Endothelial cell of umbilical vein (primary cell): Measurements from ENCODE around the gene MAT2B. TPM values are rescaled to one million over a fixed set of nuclear protein-coding genes. Genes with fewer than 3 reads are reported as not detected.
A peak's percentile ranks its signal among the peaks of the same experiment; 100 is the strongest.

Experiments
- BruUV-seq: library from RNA; stranded (reverse); fragments of 400-500 nt; replicated peaks from 2 replicates; lab custom pipeline; 2021; lab: Mats Ljungman, UMichigan
- CTCF ChIA-PET: fragments of 300-600, 350-600 bp; sonication (Branson Sonifier 250); formaldehyde crosslinking; loops from one replicate; lab custom pipeline; 2021; ENCODE audit warnings: antibody characterized with exemption, inconsistent platforms; lab: Charles Lee
- POLR2A ChIA-PET: fragments of 300-600, 350-600 bp; sonication (Branson Sonifier 250); formaldehyde crosslinking; loops from one replicate; lab custom pipeline; 2021; ENCODE audit warnings: antibody characterized with exemption, inconsistent platforms; lab: Charles Lee
- DNase-seq: peaks from one replicate; pipeline ENCODE4 v3.0.0-alpha.2; 2011; ENCODE audit warnings: low read depth, low spot score
- FAIRE-seq: peaks from 2 replicates; lab custom pipeline; 2011; peaks lifted over from hg19 to GRCh38; lab: Jason Lieb, UNC
- H2AFZ ChIP-seq: 2 replicates; pipeline ENCODE4 v1.6.0; 2012; ENCODE audit warnings: low read depth, low read length, control low read depth, inconsistent platforms
- H3K27ac ChIP-seq: 2 replicates; pipeline ENCODE4 v1.5.1; 2011; ENCODE audit warnings: low read depth, mild to moderate bottlenecking, control low read depth, low read length, moderate library complexity; ENCODE audit not compliant: insufficient read depth
- H3K27me3 ChIP-seq, 2 experiments: 2 replicates each; pipeline versions ENCODE4 v1.6.0 to v1.6.1; 2011; ENCODE audit warnings: low read length in 2 of 2, mixed read lengths in 1 of 2; ENCODE audit not compliant: control insufficient read depth in 2 of 2, insufficient read depth in 2 of 2
- H3K36me3 ChIP-seq, 2 experiments: 2 replicates in 1 of 2; 3 replicates in 1 of 2; pipeline ENCODE4 v1.5.1; 2011; ENCODE audit warnings: low read length in 2 of 2, mild to moderate bottlenecking in 1 of 2, moderate library complexity in 1 of 2; ENCODE audit not compliant: control insufficient read depth in 2 of 2, insufficient read depth in 2 of 2; ENCODE audit errors: extremely low read depth in 1 of 2
- H3K4me1 ChIP-seq: 3 replicates; pipeline ENCODE4 v1.5.1; 2011; ENCODE audit warnings: mild to moderate bottlenecking, low read length; ENCODE audit not compliant: control insufficient read depth, insufficient read depth; ENCODE audit errors: extremely low read depth
- H3K4me2 ChIP-seq: 2 replicates; pipeline ENCODE4 v1.6.1; 2011; ENCODE audit warnings: low read length, control low read depth, mixed read lengths; ENCODE audit not compliant: insufficient read depth
- H3K4me3 ChIP-seq, 3 experiments: fragments of 200-600 bp in 1 of 3; sonication (generic), shearing (Covaris generic) in 1 of 3; replicated peaks in 1 of 3; 2 replicates each; pipeline ENCODE4 v1.5.1; 2011 to 2016; ENCODE audit warnings: control low read depth in 3 of 3, low read length in 3 of 3, mild to moderate bottlenecking in 2 of 3, inconsistent platforms in 1 of 3, low read depth in 1 of 3, moderate library complexity in 1 of 3; ENCODE audit not compliant: insufficient read depth in 1 of 3
- H3K79me2 ChIP-seq: 2 replicates; pipeline ENCODE4 v1.6.0; 2012; ENCODE audit warnings: low read length, inconsistent platforms; ENCODE audit not compliant: control insufficient read depth, insufficient read depth
- H3K9ac ChIP-seq: replicated peaks from 2 replicates; pipeline ENCODE3; 2011; ENCODE audit warnings: low read length, control low read depth; ENCODE audit not compliant: insufficient read depth; ENCODE audit errors: extremely low read depth
- H3K9me1 ChIP-seq: replicated peaks from 3 replicates; pipeline ENCODE4 v1.6.0; 2011; ENCODE audit warnings: mild to moderate bottlenecking, low read length; ENCODE audit not compliant: control insufficient read depth, insufficient read depth; ENCODE audit errors: extremely low read depth
- H3K9me3 ChIP-seq: replicated peaks from 2 replicates; pipeline ENCODE4 v1.5.1; 2012; ENCODE audit warnings: low read length, inconsistent platforms; ENCODE audit not compliant: control insufficient read depth, insufficient read depth
- H4K20me1 ChIP-seq: replicated peaks from 2 replicates; pipeline ENCODE3; 2011; ENCODE audit warnings: mild to moderate bottlenecking, low read length; ENCODE audit not compliant: control insufficient read depth, insufficient read depth; ENCODE audit errors: extremely low read depth
- EZH2 ChIP-seq: IDR thresholded peaks from 2 replicates; pipeline ENCODE4 v1.6.1; 2012; ENCODE audit warnings: borderline replicate concordance, low read depth, mild to moderate bottlenecking, moderate library complexity, low read length, inconsistent platforms; ENCODE audit not compliant: severe bottlenecking
- GATA2 ChIP-seq: IDR thresholded peaks from 2 replicates; pipeline ENCODE4 v1.7.0; 2011; ENCODE audit warnings: low read depth, mild to moderate bottlenecking, moderate library complexity, mixed read lengths, low read length; ENCODE audit not compliant: insufficient read length, insufficient read depth
- JUN ChIP-seq: IDR thresholded peaks from 2 replicates; pipeline ENCODE4 v1.6.1; 2011; ENCODE audit warnings: borderline replicate concordance, low read depth; ENCODE audit not compliant: insufficient read length, insufficient read depth
- MYC ChIP-seq: IDR thresholded peaks from one replicate; pipeline ENCODE4 v1.6.1; 2011; ENCODE audit warnings: mild to moderate bottlenecking, low read depth, low read length
- POLR2AphosphoS5 ChIP-seq: IDR thresholded peaks from 2 replicates; pipeline ENCODE4 v1.6.1; 2012; ENCODE audit warnings: low read depth, mild to moderate bottlenecking, control low read depth, low read length, moderate library complexity; ENCODE audit not compliant: insufficient read depth
- dilution Hi-C: fragments of 300-500 bp; cut with MboI; formaldehyde crosslinking; loops from one replicate; pipeline ENCODE4 v1.15.0; 2019; ENCODE audit warnings: low sequenced_read_pairs; ENCODE audit not compliant: extremely low pct_ligation_motif_present
- intact Hi-C: fragments of 100-400 bp; cut with micrococcal nuclease; formaldehyde crosslinking; loops from one replicate; pipeline ENCODE4 v1.10.0; 2022
- polyA plus RNA-seq, 4 experiments: library from polyadenylated mRNA; depleted of rRNA in 3 of 4; stranded (reverse) in 3 of 4; unstranded in 1 of 4; fragments of >200 nt; gene quantifications; 2 replicates each; pipeline versions ENCODE4 v1.2.1 to v1.2.3, GENCODE V29; 2011 to 2012; ENCODE audit warnings: missing spikeins in 1 of 4
- total RNA-seq: library from RNA; stranded (reverse); gene quantifications from 2 replicates; pipeline ENCODE4 v1.2.3, GENCODE V29; 2021

MAT2B gene
- total and polyA plus RNA-seq, 2 donors (not counting 3 experiments of a cell fraction or from before 2014, with no cell fraction given), result 41.5 to 101 TPM

- TF ChIP-seq POLR2AphosphoS5 (no peak), GATA2 (no peak), JUN (no peak)
- no peaks in the 10 kb centered on the region for H3K27me3 ChIP-seq
- peaks cover 16% of the 10 kb centered on the region for H3K79me2 ChIP-seq
- intact Hi-C loops, result no loop called here
- no peak overlapping the region for H3K27ac ChIP-seq
- FAIRE-seq (no peak), DNase-seq (no peak)
- H3K9ac ChIP-seq, result no peak overlapping the region
- H3K4me2 ChIP-seq, result no peak overlapping the region
- POLR2A ChIA-PET, result interaction anchor here (0.6 kb wide), 1 partner anchor 29 kb away, joined by 6 read pairs; no protein-coding TSS in a partner anchor
- H3K9me1 ChIP-seq, result no peaks in the 10 kb centered on the region
- CTCF ChIA-PET, result interaction anchor here (1.1 kb wide), 1 partner anchor 10 kb away, joined by 4 read pairs; no protein-coding TSS in a partner anchor
- peaks cover 0 to 3% of the 10 kb centered on the region in 2 experiments for H3K36me3 ChIP-seq
- H4K20me1 ChIP-seq, result no peaks in the 10 kb centered on the region
- BruUV-seq, result no TSS peak
- no peak overlapping the region for H3K4me3 ChIP-seq
- no peaks in the 10 kb centered on the region for H3K9me3 ChIP-seq
- no peak overlapping the region for H2AFZ ChIP-seq
- peaks cover 9% of the 10 kb centered on the region for H3K4me1 ChIP-seq
- dilution Hi-C loops, result no loop called here
Measured at GRCh38 chr5:163467682-163468081, 37.7 kb upstream of the MAT2B start.

GRCh38 chr5:163473635-163474243 is 31.7 kb upstream of the MAT2B start:
- TF ChIP-seq EZH2 (no peak), POLR2AphosphoS5 (no peak), MYC (no peak)
- BruUV-seq, result no TSS peak
- Histone ChIP-seq H3K9me3 (no peaks in the 10 kb centered on the region), H3K4me1 (peaks cover 7% of the 10 kb centered on the region), H3K36me3 (peaks cover 3 to 5% of the 10 kb centered on the region in 2 experiments), H3K9me1 (no peaks in the 10 kb centered on the region), H3K4me3 (no peak overlapping the region), H3K27me3 (no peaks in the 10 kb centered on the region), H3K79me2 (no peaks in the 10 kb centered on the region), H3K27ac (no peak overlapping the region), H3K9ac (no peak overlapping the region), H2AFZ (no peak overlapping the region), H3K4me2 (no peak overlapping the region), H4K20me1 (no peaks in the 10 kb centered on the region)
- dilution Hi-C loops (no loop called here), intact Hi-C loops (loop anchor here (1.0 to 10.0 kb wide), 2 partner anchors 30 to 1031 kb away; no protein-coding TSS in a partner anchor)
- CTCF ChIA-PET, result interaction anchor here (1.0 to 1.5 kb wide), 4 partner anchors 10 to 37 kb away, joined by 3 to 7 read pairs (median 4); partner anchors contain the start of genes HMMR and NUDCD2
- DNase-seq (peak; percentile 18), FAIRE-seq (no peak)
- POLR2A ChIA-PET, result no interaction called here
